ENCODE data around the gene TNNT1.

DNA sequence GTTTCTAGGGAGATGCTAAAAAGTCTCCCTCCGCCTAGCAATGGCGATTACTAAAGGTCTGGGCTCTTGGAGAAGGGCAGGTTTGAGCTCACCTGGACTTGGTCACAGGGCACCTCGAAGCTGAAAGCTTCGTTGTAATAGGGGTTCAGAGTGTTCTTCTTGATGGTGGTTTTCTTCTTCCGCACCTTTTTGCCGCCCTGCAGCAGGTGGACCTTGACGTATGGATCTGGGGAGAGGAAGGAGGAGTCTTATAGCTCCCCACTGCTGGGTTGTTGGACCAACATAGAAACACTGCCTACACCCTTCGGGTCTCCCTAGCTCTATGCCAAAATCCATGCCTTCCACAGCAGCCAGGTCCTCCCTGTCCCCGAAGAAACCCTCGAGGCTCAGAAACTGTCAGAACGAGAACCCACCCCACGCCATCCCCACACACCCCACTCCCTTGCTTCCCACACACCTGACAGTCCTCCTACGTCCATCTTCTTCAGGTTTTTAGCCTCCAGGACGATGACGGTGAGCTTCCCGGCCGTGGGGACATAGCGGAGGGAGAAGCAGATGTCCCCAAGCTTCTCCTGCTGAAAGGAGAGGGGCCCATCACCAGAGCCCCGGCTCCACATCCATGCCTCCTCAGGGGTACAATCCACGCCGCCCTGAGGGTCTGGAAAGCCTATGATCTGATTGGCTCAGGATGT, 25.6 kb upstream of the TNNT1 start:
- TF ChIP-seq, protein P1, sequence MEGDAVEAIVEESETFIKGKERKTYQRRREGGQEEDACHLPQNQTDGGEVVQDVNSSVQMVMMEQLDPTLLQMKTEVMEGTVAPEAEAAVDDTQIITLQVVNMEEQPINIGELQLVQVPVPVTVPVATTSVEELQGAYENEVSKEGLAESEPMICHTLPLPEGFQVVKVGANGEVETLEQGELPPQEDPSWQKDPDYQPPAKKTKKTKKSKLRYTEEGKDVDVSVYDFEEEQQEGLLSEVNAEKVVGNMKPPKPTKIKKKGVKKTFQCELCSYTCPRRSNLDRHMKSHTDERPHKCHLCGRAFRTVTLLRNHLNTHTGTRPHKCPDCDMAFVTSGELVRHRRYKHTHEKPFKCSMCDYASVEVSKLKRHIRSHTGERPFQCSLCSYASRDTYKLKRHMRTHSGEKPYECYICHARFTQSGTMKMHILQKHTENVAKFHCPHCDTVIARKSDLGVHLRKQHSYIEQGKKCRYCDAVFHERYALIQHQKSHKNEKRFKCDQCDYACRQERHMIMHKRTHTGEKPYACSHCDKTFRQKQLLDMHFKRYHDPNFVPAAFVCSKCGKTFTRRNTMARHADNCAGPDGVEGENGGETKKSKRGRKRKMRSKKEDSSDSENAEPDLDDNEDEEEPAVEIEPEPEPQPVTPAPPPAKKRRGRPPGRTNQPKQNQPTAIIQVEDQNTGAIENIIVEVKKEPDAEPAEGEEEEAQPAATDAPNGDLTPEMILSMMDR (IDR thresholded peaks at IDR 0.05; ENCODE audit: insufficient read depth, low read depth, low read length), result no peak
- TF ChIP-seq EZH2 (IDR thresholded peaks at IDR 0.05; ENCODE audit: insufficient read depth, low read length), result no peak

Measured in astrocyte (in vitro differentiated cells and primary cell).